Gastrocnemius medialis (tissue), 4 donors: ENCODE results near the gene GLYAT. TPM values are rescaled to one million over a fixed set of nuclear protein-coding genes. Genes with fewer than 3 reads are reported as not detected.

Source experiments
- ATAC-seq, 2 donors: fragments of 150-250 bp; one replicate each; pipeline ENCODE4 v1.9.1; 2016
- DNase-seq, 2 donors: peaks; one replicate each; pipeline ENCODE4 v3.0.0-alpha.2; 2019
- H3K27ac ChIP-seq, 4 donors: fragments of 200-600 bp; sonication (generic); 1 replicate in 1 of 4; 2 replicates in 3 of 4; pipeline ENCODE4 v1.5.1; 2016 to 2018; ENCODE audit warnings: mild to moderate bottlenecking in 2 of 4, moderate library complexity in 1 of 4
- H3K27me3 ChIP-seq, 3 donors: fragments of 200-600 bp; sonication (generic) in 2 of 3; 1 replicate in 1 of 3; 2 replicates in 2 of 3; pipeline versions ENCODE4 v1.5.1 to v1.6.0; 2016 to 2019; ENCODE audit warnings: mild to moderate bottlenecking in 1 of 3, moderate library complexity in 1 of 3
- H3K36me3 ChIP-seq, 2 donors: fragments of 200-600 bp; sonication (generic) in 1 of 2; one replicate each; pipeline ENCODE4 v1.5.1; 2017 to 2018
- H3K4me1 ChIP-seq, 2 donors: fragments of 200-600 bp; sonication (generic) in 1 of 2; one replicate each; pipeline ENCODE4 v1.5.1; 2016 to 2017; ENCODE audit warnings: mild to moderate bottlenecking in 2 of 2
- H3K4me3 ChIP-seq, 4 donors: fragments of 200-600 bp; sonication (generic) in 3 of 4; 1 replicate in 1 of 4; 2 replicates in 3 of 4; pipeline ENCODE4 v1.5.1; 2016 to 2019; ENCODE audit warnings: mild to moderate bottlenecking in 2 of 4
- H3K9me3 ChIP-seq, 3 donors: fragments of 200-600 bp; sonication (generic) in 2 of 3; 1 replicate in 1 of 3; 2 replicates in 2 of 3; pipeline ENCODE4 v1.5.1; 2016 to 2019
- CTCF ChIP-seq, 5 experiments: fragments of 450-650 bp in 3 of 5; fragments of 200-600 bp in 2 of 5; sonication (generic) in 2 of 5; IDR thresholded peaks in 4 of 5; conservative IDR thresholded peaks in 1 of 5; 1 replicate in 4 of 5; 2 replicates in 1 of 5; pipeline ENCODE4 v1.5.1; 2016 to 2019; ENCODE audit warnings: antibody characterized with exemption in 5 of 5, mild to moderate bottlenecking in 3 of 5, moderate library complexity in 3 of 5
- POLR2A ChIP-seq, 2 donors: fragments of 450-650 bp; IDR thresholded peaks; one replicate each; pipeline ENCODE4 v1.6.1; 2017; ENCODE audit warnings: antibody characterized with exemption in 2 of 2, mild to moderate bottlenecking in 2 of 2, moderate library complexity in 2 of 2
- in situ Hi-C, 4 donors: fragments of 200-750 bp; cut with MboI; loops; one replicate each; pipeline versions ENCODE4 v1.15.0 to v1.8.0; 2017; ENCODE audit warnings: low sequenced_read_pairs in 4 of 4
- intact Hi-C: fragments of 100-400 bp; cut with DNase I; formaldehyde crosslinking; loops from one replicate; pipeline ENCODE4 v1.15.1; 2023; ENCODE audit warnings: low total_unique reads
- total RNA-seq, 4 donors: library from RNA; depleted of rRNA; stranded (reverse); fragments of >200 nt; gene quantifications; one replicate each; pipeline versions ENCODE4 v1.1.0 to v1.2.3, GENCODE V29; 2016

Gene GLYAT
- total RNA-seq, 4 donors from 2014 or later = 0.23 to 0.24 TPM; not detected in 2

DNA sequence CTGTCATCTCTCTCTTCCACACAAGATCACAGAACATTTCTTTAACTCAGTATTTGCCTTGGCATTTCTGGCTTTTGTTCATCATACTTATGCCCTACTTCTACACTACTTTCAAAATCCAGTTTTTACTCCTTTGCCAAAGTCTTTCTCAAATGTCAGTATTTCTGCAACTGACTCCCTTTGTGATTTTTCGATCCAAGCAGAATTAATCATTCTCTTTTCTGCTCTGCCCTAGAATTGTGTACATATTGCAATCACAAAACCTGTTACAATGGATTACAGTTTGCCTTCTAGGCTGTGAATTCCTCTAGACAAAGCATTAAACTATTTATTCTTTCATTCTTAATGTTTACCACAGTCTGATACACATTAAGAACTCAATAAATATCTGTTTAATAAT is 33.3 kb upstream of the GLYAT start:
- H3K27ac ChIP-seq = no peak overlapping the region
- ATAC-seq (no peak), DNase-seq (no peak)
- intact Hi-C loops = no loop called here
- H3K4me3 ChIP-seq = no peak overlapping the region
- H3K4me1 ChIP-seq = no peaks in the 10 kb centered on the region
- no peak for TF ChIP-seq POLR2A (IDR thresholded peaks at IDR 0.05)
- no peak for TF ChIP-seq CTCF (IDR thresholded peaks at IDR 0.05 in 4 of 5, conservative IDR thresholded peaks at IDR 0.05 in 1 of 5)
- H3K9me3 ChIP-seq = no peaks in the 10 kb centered on the region
- no peaks in the 10 kb centered on the region for H3K27me3 ChIP-seq
- in situ Hi-C loops = no loop called here
- no peaks in the 10 kb centered on the region for H3K36me3 ChIP-seq

- in situ Hi-C loops = no loop called here
- H3K9me3 ChIP-seq = no peaks in the 10 kb centered on the region
- no peak overlapping the region for H3K4me3 ChIP-seq
- TF ChIP-seq POLR2A (IDR thresholded peaks at IDR 0.05) = no peak
- TF ChIP-seq CTCF (IDR thresholded peaks at IDR 0.05 in 4 of 5, conservative IDR thresholded peaks at IDR 0.05 in 1 of 5) = no peak
- H3K27ac ChIP-seq = no peak overlapping the region
- H3K27me3 ChIP-seq = no peaks in the 10 kb centered on the region
- DNase-seq (no peak), ATAC-seq (no peak)
- no peaks in the 10 kb centered on the region for H3K4me1 ChIP-seq
- intact Hi-C loops = no loop called here
- no peaks in the 10 kb centered on the region for H3K36me3 ChIP-seq
Measured at GRCh38 chr11:58763120-58763490, 31.4 kb upstream of the GLYAT start.

DNA sequence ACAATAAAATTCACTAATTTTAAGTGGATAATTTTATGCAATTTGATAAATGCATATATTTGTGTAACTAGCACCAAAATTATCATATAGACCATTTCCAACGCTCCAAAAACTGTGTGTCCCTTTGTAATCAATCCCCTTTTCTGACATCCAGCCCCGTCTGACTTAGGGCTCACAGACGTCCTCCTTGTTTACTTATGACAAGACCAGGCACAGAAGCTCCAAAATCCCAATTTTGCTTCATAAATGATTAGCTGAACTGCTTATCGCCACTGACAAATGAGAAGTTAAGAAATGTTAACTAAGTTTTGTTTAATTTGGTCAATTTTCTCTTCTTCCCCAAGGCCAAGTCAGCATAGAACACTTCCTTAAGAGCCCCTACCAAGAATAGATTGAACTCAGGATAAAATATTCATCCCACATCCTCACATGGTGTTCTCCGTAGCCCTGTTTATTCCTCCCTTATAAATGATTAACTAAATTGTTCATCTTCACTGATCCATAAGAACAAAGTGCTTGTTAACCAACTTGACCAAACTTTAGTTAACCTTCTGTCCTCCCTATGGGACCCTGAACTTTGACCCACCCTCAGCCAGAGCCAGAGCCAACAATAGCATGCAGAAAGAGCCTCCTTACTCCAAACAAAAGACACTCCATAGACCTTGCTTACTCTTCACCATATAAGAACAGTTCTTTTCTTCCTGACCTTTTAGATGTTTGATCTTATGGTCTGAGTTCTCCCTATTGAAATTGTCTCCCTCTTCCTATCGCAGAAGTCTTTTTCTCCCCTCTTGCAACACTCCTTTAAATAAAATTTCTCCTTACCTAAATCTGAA is 30.8 kb upstream of the GLYAT start:
- no peaks in the 10 kb centered on the region for H3K36me3 ChIP-seq
- intact Hi-C loops = no loop called here
- no peak for DNase-seq
- TF ChIP-seq POLR2A (IDR thresholded peaks at IDR 0.05) (no peak), CTCF (IDR thresholded peaks at IDR 0.05 in 4 of 5, conservative IDR thresholded peaks at IDR 0.05 in 1 of 5) (no peak)
- H3K4me1 ChIP-seq = no peaks in the 10 kb centered on the region
- H3K9me3 ChIP-seq = no peaks in the 10 kb centered on the region
- no peak overlapping the region for H3K27ac ChIP-seq
- in situ Hi-C loops = no loop called here
- ATAC-seq = no peak
- H3K27me3 ChIP-seq = no peaks in the 10 kb centered on the region
- H3K4me3 ChIP-seq = no peak overlapping the region

- DNase-seq (no peak), ATAC-seq (no peak)
- in situ Hi-C loops = no loop called here
- Histone ChIP-seq H3K4me1 (no peaks in the 10 kb centered on the region), H3K27me3 (no peaks in the 10 kb centered on the region), H3K9me3 (no peaks in the 10 kb centered on the region), H3K4me3 (no peak overlapping the region), H3K27ac (no peak overlapping the region), H3K36me3 (no peaks in the 10 kb centered on the region)
- intact Hi-C loops = no loop called here
- TF ChIP-seq POLR2A (IDR thresholded peaks at IDR 0.05) (no peak), CTCF (IDR thresholded peaks at IDR 0.05 in 4 of 5, conservative IDR thresholded peaks at IDR 0.05 in 1 of 5) (no peak)
Measured at GRCh38 chr11:58757439-58757838, 25.7 kb upstream of the GLYAT start.
